Stimulated activated CD8-positive, alpha-beta memory T cell treated with anti-CD3 and anti-CD28 coated beads, Interleukin-2, amount 100 ng/mL, for 1 hour (primary cell): ENCODE measurements around the gene HOXD4.

Experiments
- DNase-seq, 2 donors: peaks; one replicate each; pipeline ENCODE4 v3.0.0-alpha.2; 2020; ENCODE audit warnings: low read depth in 2 of 2

HOXD4 gene

GRCh38 chr2:176151442-176152287 lies at the start of gene HOXD4:
Gene HOXD4 (plus strand): TSS chr2:176151550. CDS start chr2:176151634, 84 bp downstream.
- DNase-seq: no peak

GRCh38 chr2:176101842-176102241 lies 49.5 kb upstream of the HOXD4 start:
- no peak for DNase-seq

GRCh38 chr2:176102309-176102866 lies 49.0 kb upstream of the HOXD4 start:
- DNase-seq: no peak

GRCh38 chr2:176103194-176103593 lies 48.2 kb upstream of the HOXD4 start:
- no peak for DNase-seq

- DNase-seq: no peak
Measured at GRCh38 chr2:176103742-176104315, 47.5 kb upstream of the HOXD4 start.

- no peak for DNase-seq
Measured at GRCh38 chr2:176104316-176105077, 46.9 kb upstream of the HOXD4 start.

- no peak for DNase-seq
Measured at GRCh38 chr2:176105078-176105729, 46.1 kb upstream of the HOXD4 start.

- no peak for DNase-seq
Measured at GRCh38 chr2:176105730-176106580, 45.4 kb upstream of the HOXD4 start.

- DNase-seq: no peak
Measured at GRCh38 chr2:176106581-176107539, 44.5 kb upstream of the HOXD4 start, which contains the start of gene HOXD11. Gene HOXD11 (plus strand): TSS chr2:176107280. CDS start chr2:176107356, 76 bp downstream.

GRCh38 chr2:176107731-176108181 lies 43.6 kb upstream of the HOXD4 start:
- no peak for DNase-seq

- DNase-seq: no peak
Measured at GRCh38 chr2:176109192-176109901, 42.0 kb upstream of the HOXD4 start.

- no peak for DNase-seq
Measured at GRCh38 chr2:176109946-176110345, 41.4 kb upstream of the HOXD4 start.

- DNase-seq: no peak
Measured at GRCh38 chr2:176110415-176111308, 40.7 kb upstream of the HOXD4 start.

- no peak for DNase-seq
Measured at GRCh38 chr2:176111309-176111663, 40.1 kb upstream of the HOXD4 start.

- DNase-seq: no peak
Measured at GRCh38 chr2:176111846-176112374, 39.4 kb upstream of the HOXD4 start.

GRCh38 chr2:176112375-176113302 lies 38.7 kb upstream of the HOXD4 start:
- DNase-seq: no peak
